Loucy (cell line): ENCODE measurements around the gene PHACTR2.

Source experiments
- CTCF ChIP-seq: fragments of 200-600 bp; sonication (generic); conservative IDR thresholded peaks from 2 replicates; pipeline ENCODE4 v1.5.1; 2014; ENCODE audit warnings: mild to moderate bottlenecking, antibody characterized with exemption, low read length
- EZH2phosphoT487 ChIP-seq: fragments of 200-600 bp; IDR thresholded peaks from 2 replicates; pipeline ENCODE4 v1.6.1; 2018; ENCODE audit warnings: antibody characterized with exemption, mild to moderate bottlenecking, moderate library complexity, borderline replicate concordance

GRCh38 chr6:143700684-143701348, 23.1 kb downstream of the PHACTR2 start:
- TF ChIP-seq CTCF: no peak
- no peak for TF ChIP-seq EZH2phosphoT487
